ENCODE results near the gene SMYD1.

DNA sequence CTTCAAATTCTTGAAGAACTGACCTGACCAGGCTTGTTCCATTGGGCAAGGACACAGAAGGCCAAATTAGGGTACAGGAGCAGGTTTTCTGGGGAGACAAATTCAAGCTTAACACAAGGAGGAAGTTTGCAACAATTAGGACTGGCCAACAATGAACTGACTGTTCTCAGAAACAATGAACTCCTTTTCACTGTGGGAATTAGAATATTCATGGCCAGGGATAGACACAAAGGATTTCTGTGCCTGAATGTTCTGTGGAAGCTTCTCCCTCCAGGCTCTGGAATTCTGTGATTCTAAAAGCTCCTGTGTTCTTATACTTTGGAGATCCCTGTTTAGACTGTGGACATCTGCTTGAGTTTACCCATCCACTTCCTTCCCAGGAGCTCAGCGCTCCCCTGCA lies 15.2 kb downstream of the SMYD1 start:
- TF ChIP-seq SP1 (IDR thresholded peaks at IDR 0.05) (no peak), FOXM1 (IDR thresholded peaks at IDR 0.05; ENCODE audit: borderline replicate concordance) (no peak), ELF4 (IDR thresholded peaks at IDR 0.05) (no peak), ARNT (IDR thresholded peaks at IDR 0.05) (no peak), HDGF (IDR thresholded peaks at IDR 0.05; ENCODE audit: borderline replicate concordance) (no peak), NFRKB (IDR thresholded peaks at IDR 0.05) (no peak), FOXK2 (IDR thresholded peaks at IDR 0.05) (no peak), CTBP1 (IDR thresholded peaks at IDR 0.05; ENCODE audit: borderline replicate concordance) (no peak), TARDBP (IDR thresholded peaks at IDR 0.05) (no peak), FOXA1 (IDR thresholded peaks at IDR 0.05) (no peak), L3MBTL2 (conservative IDR thresholded peaks at IDR 0.05) (no peak), ZNF384 (IDR thresholded peaks at IDR 0.05) (no peak), BHLHE40 (IDR thresholded peaks at IDR 0.05; ENCODE audit: borderline replicate concordance) (no peak)
- TF ChIP-seq, protein P1, sequence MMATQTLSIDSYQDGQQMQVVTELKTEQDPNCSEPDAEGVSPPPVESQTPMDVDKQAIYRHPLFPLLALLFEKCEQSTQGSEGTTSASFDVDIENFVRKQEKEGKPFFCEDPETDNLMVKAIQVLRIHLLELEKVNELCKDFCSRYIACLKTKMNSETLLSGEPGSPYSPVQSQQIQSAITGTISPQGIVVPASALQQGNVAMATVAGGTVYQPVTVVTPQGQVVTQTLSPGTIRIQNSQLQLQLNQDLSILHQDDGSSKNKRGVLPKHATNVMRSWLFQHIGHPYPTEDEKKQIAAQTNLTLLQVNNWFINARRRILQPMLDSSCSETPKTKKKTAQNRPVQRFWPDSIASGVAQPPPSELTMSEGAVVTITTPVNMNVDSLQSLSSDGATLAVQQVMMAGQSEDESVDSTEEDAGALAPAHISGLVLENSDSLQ (IDR thresholded peaks at IDR 0.05): no peak
